NCI-H2081 treated with DMSO at 0.1 percent for 48 hours (cell line): ENCODE data around the gene IGSF9B.
A peak's percentile ranks its signal among the peaks of the same experiment; 100 is the strongest.

Experiments
- DNase-seq: peaks from one replicate; lab custom pipeline; 2025; lab: John Stamatoyannopoulos, UW

IGSF9B gene

DNA sequence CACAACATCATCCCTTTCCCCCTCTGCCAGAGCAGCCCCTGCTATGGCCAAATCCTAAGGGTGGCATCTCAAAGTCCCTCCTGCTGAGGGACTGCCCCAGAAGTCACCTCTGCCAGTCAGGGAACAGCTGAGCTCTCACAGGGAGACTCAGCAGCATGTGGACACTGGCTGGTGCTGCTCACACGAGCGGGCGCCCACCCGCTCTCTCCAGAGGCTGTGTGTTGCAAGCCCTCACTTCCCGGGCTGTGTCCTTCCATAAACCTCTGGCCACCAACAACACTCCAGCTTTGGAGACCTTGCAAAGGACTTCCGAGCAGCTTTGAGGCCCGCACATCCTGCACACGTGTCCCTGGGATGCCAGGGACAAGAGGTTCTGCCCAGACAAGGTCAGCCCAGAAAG is 2.8 kb downstream of the IGSF9B start:
- no peak for DNase-seq

DNA sequence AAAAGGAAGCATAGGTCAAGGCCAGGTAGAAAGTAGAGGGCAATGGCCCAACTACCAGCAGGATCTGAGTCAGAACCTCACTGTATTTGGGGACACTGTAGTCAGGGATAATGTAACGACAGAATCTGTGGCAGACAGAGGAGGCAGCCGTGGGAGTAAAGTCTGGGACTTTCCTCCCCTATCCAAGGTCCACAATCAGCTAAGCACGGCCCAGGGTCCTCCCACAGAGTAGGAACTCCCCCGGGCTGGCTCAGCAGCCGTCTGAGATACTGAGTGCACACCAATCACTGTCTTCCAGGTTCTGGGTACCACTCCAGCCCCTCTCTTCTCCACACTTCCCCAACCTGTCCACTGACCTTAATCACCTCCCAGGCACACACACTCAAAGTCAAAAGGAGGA is 3.2 kb downstream of the IGSF9B start:
- no peak for DNase-seq

DNA sequence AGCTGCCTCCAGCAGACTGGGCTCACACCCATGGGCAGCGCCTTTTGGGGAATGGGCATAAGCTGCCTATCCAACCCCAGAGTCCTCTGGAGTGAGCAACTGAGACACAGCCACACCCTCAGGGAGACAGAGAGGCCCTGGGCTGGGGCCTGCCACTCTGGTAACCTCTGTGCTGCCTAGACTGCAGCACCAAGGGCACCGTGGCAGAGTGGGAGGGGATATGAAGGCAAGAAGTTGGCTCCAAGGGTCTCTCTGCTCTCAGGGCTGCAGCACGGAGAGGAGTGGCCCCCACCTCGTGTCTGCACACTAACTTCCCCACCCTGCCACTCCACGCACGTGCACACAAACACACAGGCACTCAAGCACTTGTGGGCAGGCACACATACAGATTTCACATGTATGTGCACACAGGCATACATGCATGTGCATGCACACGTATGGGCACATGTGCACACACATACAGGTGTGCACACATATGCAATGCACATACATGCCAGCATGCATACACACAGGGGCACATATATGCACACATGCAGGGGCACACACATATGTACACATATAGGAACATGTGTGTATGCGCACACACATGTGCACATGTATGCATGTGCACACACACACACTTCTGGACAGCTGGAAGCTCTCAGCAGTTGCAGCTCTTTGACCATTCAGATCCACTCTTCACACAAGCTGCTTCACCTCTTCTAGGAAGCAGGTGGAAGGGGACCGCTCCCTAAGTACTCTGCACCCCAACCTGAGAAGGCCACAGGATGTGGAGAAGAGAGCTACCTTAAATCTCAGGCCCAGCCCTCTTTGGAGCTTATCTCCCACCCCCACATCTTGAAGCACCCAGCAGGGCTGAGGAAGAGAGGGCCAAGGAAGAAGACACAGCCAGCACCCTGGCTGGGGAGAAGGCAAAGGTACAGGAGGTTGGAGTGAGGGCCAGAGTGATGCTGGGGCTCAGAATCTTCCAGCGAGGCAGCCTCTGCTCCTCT is 4.3 kb downstream of the IGSF9B start:
- DNase-seq: no peak

DNA sequence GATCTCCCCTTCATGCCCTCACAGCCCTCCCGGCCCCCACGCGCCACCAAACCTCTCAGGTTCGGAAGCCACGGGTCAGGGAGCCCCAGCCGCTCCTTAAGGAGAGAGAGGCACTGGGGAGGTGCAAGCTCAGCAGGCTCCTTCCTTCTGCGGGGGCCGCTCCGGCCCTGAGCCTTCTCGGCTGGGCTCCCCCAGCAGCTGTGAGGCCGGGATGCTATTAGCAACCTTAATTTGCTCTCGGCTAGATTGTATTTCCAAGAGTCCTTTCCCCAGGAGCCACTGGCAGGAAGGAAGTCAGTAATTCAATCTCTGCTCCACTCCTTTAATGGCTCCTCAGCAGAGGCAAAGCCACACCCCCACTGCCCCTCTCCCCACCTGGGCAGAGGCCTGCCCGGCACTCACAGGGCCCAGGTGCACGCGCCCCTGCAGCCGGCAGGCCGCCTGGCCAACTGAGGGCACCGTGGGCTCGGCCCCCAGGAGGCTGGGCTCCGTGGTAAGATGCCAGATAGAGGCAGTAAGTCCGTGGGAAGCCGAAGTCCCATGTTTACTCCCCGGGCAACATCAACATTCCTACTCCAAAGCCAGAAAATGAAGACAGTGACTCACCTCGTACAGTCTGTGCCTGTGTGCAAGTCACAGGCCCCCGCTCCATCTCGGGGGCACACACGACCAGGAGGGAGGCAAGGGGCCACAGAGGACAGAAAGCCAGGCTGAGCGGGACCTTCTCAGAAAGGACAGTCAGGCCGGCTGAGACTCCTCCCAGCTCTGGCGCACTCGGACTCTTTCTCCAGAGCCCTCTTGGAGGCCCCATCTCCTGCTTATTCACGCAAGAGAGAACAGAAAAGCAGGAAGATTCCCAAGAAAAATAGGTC is 5.2 kb downstream of the IGSF9B start:
- peak; percentile 46 for DNase-seq

DNA sequence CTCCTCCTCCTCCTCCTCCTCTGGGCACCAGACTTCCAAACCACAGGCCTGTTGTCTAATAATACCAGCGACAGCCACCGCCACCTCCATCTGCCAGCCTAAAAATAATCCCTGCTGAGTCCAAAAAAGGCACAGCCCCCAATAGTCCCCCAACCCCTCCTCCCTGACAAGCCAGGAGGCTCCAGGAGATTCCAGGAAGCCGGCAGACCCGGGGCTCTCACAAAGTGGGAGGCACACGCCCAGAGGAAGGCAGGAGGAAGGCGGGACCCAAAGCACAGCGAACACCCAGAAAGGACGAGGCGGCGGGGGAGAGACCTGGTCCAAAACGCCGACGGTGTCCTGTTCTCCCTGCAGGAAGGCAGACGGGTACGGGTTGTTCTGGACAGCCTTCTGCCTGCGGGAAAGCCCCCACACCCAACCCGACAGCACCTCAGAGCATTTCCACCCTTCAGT is 5.9 kb downstream of the IGSF9B start:
- DNase-seq: no peak

DNA sequence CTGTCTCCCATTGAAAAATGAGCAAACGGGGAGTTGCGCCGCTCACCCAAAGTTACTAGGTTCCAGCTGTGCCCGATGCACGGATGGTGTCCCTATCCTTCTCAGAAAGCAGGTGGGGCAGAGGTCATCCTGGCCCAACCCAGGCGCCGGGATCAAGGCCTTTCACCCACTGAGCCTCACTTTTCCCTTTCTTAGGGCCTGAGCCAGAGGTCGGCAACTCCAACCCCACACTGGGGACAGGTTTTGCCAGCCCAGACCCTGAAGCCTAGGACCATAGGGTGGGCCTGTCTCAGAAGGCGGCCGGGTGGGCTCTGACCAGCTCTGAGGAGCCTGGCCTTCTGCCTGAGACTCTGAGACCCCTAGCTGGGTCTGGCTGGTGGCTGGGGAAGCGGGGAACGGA is 6.3 kb downstream of the IGSF9B start:
- DNase-seq: no peak

DNA sequence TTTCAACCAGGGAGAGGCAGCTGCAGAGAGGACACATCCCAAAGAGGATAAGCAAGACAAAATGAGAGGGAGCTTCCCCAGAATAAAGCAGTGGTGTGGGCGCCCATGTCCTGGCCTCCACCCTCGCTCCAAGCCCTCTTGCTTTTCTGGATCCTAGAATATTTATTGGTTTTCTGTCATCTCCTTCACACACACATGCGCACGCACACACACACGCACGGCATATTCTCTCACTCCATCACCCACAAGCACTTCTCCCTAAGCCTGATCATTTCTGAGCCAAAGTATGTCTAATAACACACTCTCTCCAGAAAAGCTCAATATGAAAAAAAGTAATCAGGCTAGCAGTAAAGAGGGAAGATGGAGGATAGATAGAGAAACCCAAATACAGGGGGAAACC is 7.6 kb downstream of the IGSF9B start:
- DNase-seq: no peak

DNA sequence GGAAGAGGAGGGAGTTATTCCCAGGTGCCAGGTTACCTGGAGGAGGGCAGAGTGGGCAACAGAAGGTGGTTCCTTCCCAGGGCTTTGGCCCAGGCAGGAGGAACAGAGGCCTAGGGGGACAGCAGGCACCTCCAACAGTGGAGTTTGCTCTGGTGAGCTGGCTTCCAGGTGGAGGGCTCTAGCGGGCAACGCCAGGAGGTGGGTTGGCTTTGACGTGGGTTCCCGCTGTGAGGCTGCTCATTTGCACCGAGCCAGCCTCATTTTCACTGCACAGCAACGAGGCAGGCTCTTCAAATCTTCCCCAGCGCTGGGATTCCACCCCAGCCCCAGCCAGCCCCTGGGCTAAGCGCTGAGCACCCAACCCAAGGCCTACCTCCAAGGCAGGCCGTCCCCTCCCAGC is 8.1 kb downstream of the IGSF9B start:
- DNase-seq: peak; percentile 66

DNA sequence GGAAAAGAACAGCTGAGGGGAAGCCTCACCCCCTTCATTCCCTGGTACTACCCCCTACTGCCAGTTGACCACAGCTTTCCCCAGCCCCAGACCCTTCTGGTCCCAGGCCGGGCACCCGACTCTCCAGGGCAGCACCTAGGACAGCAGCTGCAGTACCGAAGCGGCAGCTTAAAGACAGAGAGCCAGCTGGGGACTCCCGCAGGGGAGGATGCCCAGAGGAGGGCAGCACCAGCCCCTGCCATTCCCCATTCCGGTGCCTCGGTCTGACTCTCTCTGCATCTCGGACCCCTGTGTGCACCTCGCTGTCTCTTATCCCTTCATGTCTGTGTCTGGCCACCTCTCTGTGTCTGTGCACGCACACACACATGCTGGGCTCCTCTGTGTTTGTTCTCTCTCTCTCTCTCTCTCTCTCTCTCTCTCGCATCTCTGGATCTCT is 9.4 kb downstream of the IGSF9B start:
- DNase-seq: peak; percentile 48

DNA sequence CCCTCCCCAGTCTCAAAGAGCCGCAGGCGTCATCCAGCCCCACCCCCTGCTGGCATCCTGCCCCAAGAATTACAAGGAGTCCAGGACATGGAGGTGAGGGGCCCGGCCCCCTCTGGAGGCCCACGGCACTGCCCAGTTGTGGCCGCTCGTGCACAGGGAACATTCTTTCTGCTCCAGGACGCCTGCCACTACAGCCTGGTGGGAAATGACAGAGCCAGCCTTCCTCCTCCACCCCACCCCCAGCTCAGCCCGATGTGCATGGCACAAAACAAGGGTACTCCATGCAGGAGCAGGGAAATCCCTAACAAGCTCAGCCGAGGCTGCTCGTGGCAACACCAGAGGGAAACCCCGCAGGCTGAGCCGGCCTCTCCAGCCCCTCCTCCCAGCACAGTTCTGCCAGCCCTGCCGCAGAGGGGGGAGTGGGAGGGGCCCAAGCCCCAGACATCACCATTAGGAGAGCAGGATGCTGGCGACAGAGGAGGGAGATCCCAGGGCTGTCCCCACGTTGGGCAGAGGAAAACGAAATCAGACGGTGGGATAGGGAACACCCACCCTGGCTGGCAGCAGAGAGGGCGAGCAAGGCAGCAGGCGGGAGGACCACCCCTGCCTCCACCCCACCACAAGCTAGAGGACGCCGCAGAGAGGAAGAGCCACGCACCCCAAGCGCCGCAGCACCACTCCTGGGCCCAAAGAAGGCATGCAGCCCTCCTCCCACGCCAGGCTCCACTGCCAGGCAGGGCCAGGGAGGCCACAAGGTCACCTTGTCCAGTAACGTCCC is 10.0 kb downstream of the IGSF9B start:
- peak; percentile 62 for DNase-seq

DNA sequence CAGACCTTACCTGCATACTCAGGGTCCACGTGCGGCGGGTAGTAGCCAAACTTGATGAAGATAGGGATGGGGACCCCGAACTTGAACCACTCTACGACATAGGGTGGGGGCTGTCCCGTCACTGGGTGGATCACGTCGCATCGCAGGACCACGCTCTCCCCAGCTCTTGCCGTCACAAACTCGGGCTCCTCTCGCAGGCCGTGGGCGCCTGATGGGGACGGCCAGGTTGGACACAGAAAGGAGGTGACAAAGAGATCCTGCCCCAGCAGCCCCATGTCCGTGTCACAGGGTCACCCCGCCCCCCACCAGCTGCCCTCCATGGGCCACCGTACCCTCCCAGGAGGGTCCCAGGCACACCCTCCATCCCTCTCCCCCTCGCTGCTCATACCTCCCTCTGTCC is 10.7 kb downstream of the IGSF9B start:
- no peak for DNase-seq

DNA sequence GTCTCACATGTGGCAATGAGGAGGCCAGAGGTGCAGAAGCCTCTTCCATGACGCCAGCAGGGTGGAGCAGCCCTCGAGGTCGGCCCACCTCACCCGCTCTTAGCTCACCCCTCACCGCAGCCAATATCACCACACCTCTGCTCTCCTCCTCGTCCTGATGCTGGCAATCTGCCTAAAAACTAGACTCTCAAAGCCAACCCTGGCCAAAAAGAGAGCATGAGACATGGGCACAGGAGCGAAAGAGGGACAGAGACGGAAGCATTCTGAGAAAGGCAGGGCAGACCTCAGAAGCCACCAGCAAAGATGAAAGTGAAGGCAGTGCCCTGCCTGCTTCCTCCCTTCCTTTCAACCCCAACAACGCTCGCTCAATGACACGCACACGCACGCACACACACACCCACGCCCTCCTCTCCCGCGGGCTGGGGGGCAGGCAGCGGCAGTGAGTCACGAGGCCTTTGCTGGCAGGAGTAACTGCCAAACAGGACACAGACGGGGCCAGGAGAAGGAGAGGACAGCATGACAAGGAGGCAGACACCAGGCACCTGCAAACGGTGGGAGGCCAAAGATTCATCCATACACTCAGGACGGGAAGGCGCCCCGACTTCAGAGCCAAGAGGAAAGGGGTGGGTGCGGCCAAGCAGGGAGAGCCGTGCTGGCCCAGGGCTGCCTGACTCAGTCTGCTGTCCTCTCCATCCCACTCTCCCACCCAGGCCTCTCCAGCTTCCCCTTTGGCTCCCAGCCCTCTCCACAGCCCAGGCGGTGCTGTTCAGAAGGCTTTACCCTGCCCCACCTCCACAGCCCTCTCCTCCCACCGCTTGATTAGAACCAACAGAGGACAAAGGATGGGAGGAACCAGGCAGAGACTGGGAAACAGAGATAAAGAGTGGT is 11.4 kb downstream of the IGSF9B start:
- no peak for DNase-seq

DNA sequence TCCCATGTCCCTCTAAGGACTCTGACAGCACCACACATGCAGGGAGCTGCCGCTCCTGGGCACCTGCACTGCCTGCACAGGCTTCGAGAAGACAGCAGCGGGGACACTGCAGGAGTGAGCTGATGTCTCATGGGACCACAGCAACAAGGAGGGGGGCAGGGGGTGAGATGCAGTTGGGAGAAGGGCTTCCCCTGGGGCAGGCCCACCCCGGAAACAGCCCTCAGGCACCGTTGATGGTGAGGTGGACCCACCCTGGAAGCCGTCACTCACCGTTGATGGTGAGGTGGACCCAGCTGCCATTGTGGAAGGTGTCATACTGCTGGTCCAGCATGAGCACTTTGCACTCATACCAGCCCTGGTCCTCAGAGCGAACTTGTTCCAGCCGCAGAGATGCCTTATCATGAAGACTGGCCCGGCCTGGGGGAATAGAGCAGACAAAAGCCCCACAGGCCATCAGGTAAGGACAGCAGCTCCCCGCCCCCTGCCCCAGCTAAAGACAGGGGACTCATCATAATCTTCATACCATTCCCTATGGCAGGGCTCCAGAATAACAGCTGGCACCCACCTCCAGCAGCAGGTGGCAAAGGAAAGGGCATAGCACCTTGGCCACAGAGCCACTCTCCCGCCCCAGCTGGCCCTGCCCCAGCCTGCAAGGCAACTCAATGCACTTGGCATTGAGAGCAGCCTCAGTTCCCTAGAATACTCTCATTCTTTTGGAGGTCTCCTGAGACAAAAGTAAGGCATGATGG is 12.6 kb downstream of the IGSF9B start:
- no peak for DNase-seq

DNA sequence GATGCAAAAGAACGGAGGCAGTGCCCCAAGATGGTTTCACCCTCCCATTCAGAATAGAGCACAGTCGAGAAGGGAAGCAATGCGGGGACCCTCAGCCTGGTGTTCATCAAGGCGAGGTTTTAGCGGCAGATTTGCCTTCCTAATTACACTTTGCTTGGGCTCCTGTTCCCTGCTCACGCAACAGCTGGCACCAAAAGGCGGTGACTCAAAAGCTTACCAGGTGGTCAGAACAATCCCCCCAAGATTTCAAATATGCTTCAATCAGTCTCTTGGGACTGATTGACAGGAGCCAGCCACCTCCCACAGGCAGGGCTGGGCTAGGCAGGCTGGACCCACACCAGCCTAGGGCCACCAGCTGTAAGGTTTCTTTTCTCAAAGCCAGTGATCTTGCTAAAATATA is 14.2 kb downstream of the IGSF9B start:
- no peak for DNase-seq

DNA sequence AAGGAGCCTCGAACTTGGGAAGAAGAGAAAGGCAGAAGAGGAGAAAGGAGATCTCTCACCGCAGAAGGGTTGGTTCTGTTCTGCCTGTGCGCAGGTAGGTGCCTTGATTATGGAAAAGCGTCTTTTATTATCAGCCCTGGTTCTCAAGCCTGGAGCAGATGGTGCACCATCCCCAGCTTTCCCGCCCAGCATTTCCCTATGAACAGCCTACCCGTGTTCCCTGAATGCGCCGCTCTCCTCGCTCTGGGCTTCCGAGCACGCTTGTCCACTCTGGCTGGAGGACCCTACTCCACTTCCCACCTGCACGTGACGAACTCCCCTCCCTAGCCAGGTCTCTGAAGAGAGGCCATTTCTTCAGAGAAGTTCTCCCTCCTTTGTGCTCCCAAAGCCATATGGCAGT is 15.2 kb downstream of the IGSF9B start:
- DNase-seq: no peak

DNA sequence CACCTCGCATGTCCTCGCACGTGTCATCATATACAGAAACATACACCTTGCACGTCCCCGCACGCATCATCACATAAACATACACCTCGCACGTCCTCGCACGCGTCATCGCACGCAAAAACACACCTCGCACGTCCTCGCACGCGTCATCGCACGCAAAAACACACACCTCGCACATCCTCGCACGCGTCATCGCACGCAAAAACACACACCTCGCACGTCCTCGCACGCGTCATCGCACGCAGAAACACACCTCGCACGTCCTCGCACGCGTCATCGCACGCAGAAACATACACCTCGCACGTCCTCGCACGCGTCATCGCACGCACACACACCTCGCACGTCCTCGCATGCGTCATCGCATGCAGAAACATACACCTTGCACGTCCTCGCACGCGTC is 16.7 kb downstream of the IGSF9B start:
- DNase-seq: no peak

DNA sequence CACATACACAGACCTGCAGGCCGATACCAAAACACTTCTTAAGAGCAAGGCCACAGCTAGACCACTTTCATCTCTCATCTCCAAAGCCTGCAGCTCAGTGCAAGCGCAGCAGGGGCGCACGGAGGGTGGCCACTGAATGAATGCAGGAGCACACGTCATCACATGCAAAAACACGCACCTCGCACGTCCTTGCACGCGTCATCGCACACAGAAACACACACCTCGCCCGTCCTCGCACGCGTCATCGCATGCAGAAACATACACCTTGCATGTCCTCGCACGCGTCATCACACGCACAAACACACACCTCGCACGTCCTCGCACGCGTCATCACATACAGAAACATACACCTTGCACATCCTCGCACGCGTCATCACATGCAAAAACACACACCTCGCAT is 17.2 kb downstream of the IGSF9B start:
- no peak for DNase-seq

DNA sequence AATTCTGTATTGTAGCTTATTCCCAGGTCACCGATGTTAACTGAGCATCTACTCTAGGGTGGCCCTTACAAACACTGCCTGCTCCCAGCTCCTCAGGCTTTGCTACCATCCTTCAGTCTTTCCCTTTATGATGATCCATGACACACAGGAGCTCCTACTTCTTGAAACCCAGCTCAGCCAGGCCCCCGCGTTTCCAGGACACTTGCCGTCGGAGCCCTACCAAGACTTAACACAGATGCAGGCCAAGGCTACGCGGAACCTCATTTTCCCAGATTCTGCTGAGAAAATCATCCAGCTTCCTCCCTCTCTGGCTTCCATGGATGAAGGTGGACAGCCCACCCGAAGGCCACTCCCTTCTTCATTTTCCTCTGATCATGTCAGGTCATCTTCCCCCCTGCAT is 18.6 kb downstream of the IGSF9B start:
- no peak for DNase-seq

DNA sequence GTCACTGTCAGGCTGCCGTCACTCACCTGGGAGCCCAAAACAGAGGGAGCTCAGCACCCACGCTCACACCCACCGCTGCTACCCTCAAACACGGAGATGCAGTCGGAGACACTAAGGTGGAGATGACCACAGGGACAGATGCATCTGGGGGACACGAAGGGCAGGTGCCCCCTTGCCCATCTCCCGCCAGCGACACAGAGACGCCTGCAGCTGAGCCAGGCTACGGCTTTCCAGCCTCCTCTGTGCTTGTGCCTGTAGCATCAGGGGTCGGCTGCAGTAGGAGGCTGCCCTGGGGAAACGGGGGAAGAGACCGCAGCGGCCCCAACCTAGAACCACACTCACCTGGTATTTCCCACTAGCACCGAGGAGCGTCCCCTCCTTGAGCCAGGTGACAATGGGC is 19.3 kb downstream of the IGSF9B start:
- no peak for DNase-seq

DNA sequence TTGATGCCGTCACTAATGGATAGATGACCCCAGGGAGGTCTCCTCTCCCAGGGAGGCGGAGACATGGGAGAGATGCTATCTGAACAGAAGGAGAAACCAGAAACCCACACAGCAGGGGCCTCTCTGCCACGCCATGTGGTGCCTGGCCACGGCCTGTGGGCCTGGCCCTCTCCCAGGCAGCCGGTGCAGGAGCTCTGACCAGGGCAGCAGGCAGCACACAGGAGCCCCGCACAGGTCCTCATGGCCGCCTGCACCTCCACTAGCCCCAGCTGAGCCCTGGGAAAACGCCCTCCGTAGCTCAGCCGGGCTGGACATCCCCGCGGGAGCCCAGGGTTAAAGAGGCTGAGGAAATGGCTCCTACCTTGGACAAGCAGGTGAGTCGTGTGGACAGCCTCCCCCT is 19.8 kb downstream of the IGSF9B start:
- DNase-seq: no peak
